Thyroid gland (tissue), 4 donors: Measurements from ENCODE around the gene DNAJB2.

ENCODE experiments used
- CTCF ChIP-seq, 6 experiments: fragments of 200-600 bp in 3 of 6; fragments of 450-650 bp in 3 of 6; sonication (generic) in 3 of 6; IDR thresholded peaks; one replicate each; pipeline ENCODE4 v1.5.1; 2016 to 2019; ENCODE audit warnings: antibody characterized with exemption in 6 of 6, mild to moderate bottlenecking in 2 of 6, inconsistent platforms in 1 of 6, moderate library complexity in 1 of 6
- POLR2A ChIP-seq, 2 donors: fragments of 450-650 bp; IDR thresholded peaks; one replicate each; pipeline ENCODE4 v1.6.1; 2017; ENCODE audit warnings: antibody characterized with exemption in 2 of 2, mild to moderate bottlenecking in 2 of 2, moderate library complexity in 1 of 2

GRCh38 chr2:219252570-219252899 is 26.6 kb upstream of the DNAJB2 start:
- TF ChIP-seq CTCF (IDR thresholded peaks at IDR 0.05) (no peak), POLR2A (IDR thresholded peaks at IDR 0.05) (no peak)
